Measurements from ENCODE around the gene GRM5. TPM values are rescaled to one million over a fixed set of nuclear protein-coding genes. Genes with fewer than 3 reads are reported as not detected.

Gene GRM5
- total and polyA plus RNA-seq, 4 donors = not detected

- Histone ChIP-seq H3K9ac (ENCODE audit: low read depth in 1 of 2, low read length in 2 of 2) (no peak overlapping the region), H3K36me3 (ENCODE audit: control insufficient read depth in 4 of 4, insufficient read depth in 3 of 4, low read depth in 1 of 4, low read length in 3 of 4) (no peaks in the 10 kb centered on the region), H3K9me3 (ENCODE audit: control insufficient read depth in 4 of 4, low read length in 3 of 4) (no peaks in the 10 kb centered on the region), H3K4me1 (ENCODE audit: control insufficient read depth in 4 of 4, insufficient read depth in 4 of 4, low read length in 3 of 4) (no peaks in the 10 kb centered on the region), H3K27me3 (ENCODE audit: control insufficient read depth in 4 of 4, insufficient read depth in 4 of 4, low read length in 3 of 4) (no peaks in the 10 kb centered on the region), H3K27ac (ENCODE audit: low read depth in 1 of 2, low read length in 2 of 2) (no peak overlapping the region), H3K4me3 (ENCODE audit: low read depth in 1 of 3, low read length in 3 of 3) (no peak overlapping the region)
- 83% methylated on average over 2 of the region's 2 CpGs for WGBS
- TF ChIP-seq SP1 (IDR thresholded peaks at IDR 0.05) (no peak), EGR1 (IDR thresholded peaks at IDR 0.05; ENCODE audit: low read depth in 2 of 2) (no peak), GABPA (IDR thresholded peaks at IDR 0.05 in 1 of 2, conservative IDR thresholded peaks at IDR 0.05 in 1 of 2) (no peak), FOXA1 (IDR thresholded peaks at IDR 0.05) (no peak), JUND (IDR thresholded peaks at IDR 0.05) (no peak), RXRA (IDR thresholded peaks at IDR 0.05) (no peak), MAX (IDR thresholded peaks at IDR 0.05) (no peak), RAD21 (IDR thresholded peaks at IDR 0.05) (no peak), HNF4A (conservative IDR thresholded peaks at IDR 0.05) (no peak), NR2F2 (IDR thresholded peaks at IDR 0.05) (no peak), HNF4G (IDR thresholded peaks at IDR 0.05) (no peak), FOXA2 (IDR thresholded peaks at IDR 0.05) (no peak), REST (IDR thresholded peaks at IDR 0.05) (no peak), YY1 (IDR thresholded peaks at IDR 0.05) (no peak), TAF1 (conservative IDR thresholded peaks at IDR 0.05) (no peak), ATF3 (IDR thresholded peaks at IDR 0.05) (no peak)
- TF ChIP-seq, protein P1, sequence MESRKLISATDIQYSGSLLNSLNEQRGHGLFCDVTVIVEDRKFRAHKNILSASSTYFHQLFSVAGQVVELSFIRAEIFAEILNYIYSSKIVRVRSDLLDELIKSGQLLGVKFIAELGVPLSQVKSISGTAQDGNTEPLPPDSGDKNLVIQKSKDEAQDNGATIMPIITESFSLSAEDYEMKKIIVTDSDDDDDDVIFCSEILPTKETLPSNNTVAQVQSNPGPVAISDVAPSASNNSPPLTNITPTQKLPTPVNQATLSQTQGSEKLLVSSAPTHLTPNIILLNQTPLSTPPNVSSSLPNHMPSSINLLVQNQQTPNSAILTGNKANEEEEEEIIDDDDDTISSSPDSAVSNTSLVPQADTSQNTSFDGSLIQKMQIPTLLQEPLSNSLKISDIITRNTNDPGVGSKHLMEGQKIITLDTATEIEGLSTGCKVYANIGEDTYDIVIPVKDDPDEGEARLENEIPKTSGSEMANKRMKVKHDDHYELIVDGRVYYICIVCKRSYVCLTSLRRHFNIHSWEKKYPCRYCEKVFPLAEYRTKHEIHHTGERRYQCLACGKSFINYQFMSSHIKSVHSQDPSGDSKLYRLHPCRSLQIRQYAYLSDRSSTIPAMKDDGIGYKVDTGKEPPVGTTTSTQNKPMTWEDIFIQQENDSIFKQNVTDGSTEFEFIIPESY (IDR thresholded peaks at IDR 0.05) = no peak
- TF ChIP-seq, protein P2, sequence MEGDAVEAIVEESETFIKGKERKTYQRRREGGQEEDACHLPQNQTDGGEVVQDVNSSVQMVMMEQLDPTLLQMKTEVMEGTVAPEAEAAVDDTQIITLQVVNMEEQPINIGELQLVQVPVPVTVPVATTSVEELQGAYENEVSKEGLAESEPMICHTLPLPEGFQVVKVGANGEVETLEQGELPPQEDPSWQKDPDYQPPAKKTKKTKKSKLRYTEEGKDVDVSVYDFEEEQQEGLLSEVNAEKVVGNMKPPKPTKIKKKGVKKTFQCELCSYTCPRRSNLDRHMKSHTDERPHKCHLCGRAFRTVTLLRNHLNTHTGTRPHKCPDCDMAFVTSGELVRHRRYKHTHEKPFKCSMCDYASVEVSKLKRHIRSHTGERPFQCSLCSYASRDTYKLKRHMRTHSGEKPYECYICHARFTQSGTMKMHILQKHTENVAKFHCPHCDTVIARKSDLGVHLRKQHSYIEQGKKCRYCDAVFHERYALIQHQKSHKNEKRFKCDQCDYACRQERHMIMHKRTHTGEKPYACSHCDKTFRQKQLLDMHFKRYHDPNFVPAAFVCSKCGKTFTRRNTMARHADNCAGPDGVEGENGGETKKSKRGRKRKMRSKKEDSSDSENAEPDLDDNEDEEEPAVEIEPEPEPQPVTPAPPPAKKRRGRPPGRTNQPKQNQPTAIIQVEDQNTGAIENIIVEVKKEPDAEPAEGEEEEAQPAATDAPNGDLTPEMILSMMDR (IDR thresholded peaks at IDR 0.05; ENCODE audit: low read depth, low read length, missing input control) = no peak
- DNase-seq (ENCODE audit: low spot score) = no peak
These were observed 469.0 kb downstream of the GRM5 start for GRCh38 chr11:88596786-88597185.
